HepG2 (cell line): Measurements from ENCODE around the gene ITM2B. TPM values are rescaled to one million over a fixed set of nuclear protein-coding genes. Genes with fewer than 3 reads are reported as not detected.

ENCODE experiments used
- MED1 ChIP-seq: sonication (generic); formaldehyde crosslinking; IDR thresholded peaks from 2 replicates; pipeline ENCODE4 v1.4.0; 2020; ENCODE audit warnings: missing genetic modification reagents
- MTA3 ChIP-seq: sonication (generic); formaldehyde crosslinking; IDR thresholded peaks from 2 replicates; pipeline ENCODE4 v1.4.0; 2020; ENCODE audit warnings: missing genetic modification reagents
- NKX3-1 ChIP-seq: sonication (generic); formaldehyde crosslinking; IDR thresholded peaks from 2 replicates; pipeline ENCODE4 v1.5.0; 2020; ENCODE audit warnings: missing genetic modification reagents
- PRMT3 ChIP-seq: sonication (generic); formaldehyde crosslinking; IDR thresholded peaks from 2 replicates; pipeline ENCODE4 v1.8.1; 2022; ENCODE audit warnings: low read depth, mild to moderate bottlenecking, moderate library complexity, missing genetic modification reagents, borderline replicate concordance
- SALL2 ChIP-seq: sonication (generic); formaldehyde crosslinking; IDR thresholded peaks from 2 replicates; pipeline ENCODE4 v1.8.1; 2023; ENCODE audit warnings: mild to moderate bottlenecking, missing genetic modification reagents, inconsistent platforms
- SP4 ChIP-seq: sonication (generic); formaldehyde crosslinking; IDR thresholded peaks from 2 replicates; pipeline ENCODE4 v1.8.1; 2023; ENCODE audit warnings: mild to moderate bottlenecking, missing genetic modification reagents
- ZBTB38 ChIP-seq: sonication (generic); formaldehyde crosslinking; IDR thresholded peaks from 2 replicates; pipeline ENCODE4 v1.5.1; 2020; ENCODE audit warnings: mild to moderate bottlenecking, missing genetic modification reagents
- ZFP90 ChIP-seq: sonication (generic); formaldehyde crosslinking; IDR thresholded peaks from 2 replicates; pipeline ENCODE4 v1.8.0; 2022; ENCODE audit warnings: missing genetic modification reagents, mild to moderate bottlenecking, inconsistent platforms, borderline replicate concordance
- ZNF143 ChIP-seq: sonication (generic); formaldehyde crosslinking; IDR thresholded peaks from 2 replicates; pipeline ENCODE4 v1.4.0; 2020; ENCODE audit warnings: missing genetic modification reagents
- ZNF232 ChIP-seq: sonication (generic); formaldehyde crosslinking; IDR thresholded peaks from 2 replicates; pipeline ENCODE4 v1.4.0; 2020; ENCODE audit warnings: missing genetic modification reagents, borderline replicate concordance
- ZNF282 ChIP-seq: fragments of 450-650 bp; IDR thresholded peaks from 2 replicates; pipeline ENCODE4 v1.6.1; 2018; ENCODE audit not compliant: partially characterized antibody
- ZNF546 ChIP-seq: sonication (generic); formaldehyde crosslinking; conservative IDR thresholded peaks from 2 replicates; pipeline ENCODE4 v1.8.1; 2023; ENCODE audit warnings: mild to moderate bottlenecking, missing genetic modification reagents
- ZNF605 ChIP-seq: sonication (generic); formaldehyde crosslinking; IDR thresholded peaks from 2 replicates; pipeline ENCODE4 v1.8.0; 2022; ENCODE audit warnings: mild to moderate bottlenecking, missing genetic modification reagents
- ZNF737 ChIP-seq: sonication (generic); formaldehyde crosslinking; IDR thresholded peaks from 2 replicates; pipeline ENCODE4 v1.5.0; 2020; ENCODE audit warnings: missing genetic modification reagents, mild to moderate bottlenecking, borderline replicate concordance
- ZNF773 ChIP-seq: sonication (generic); formaldehyde crosslinking; IDR thresholded peaks from 2 replicates; pipeline ENCODE4 v1.4.0; 2020; ENCODE audit warnings: missing genetic modification reagents, borderline replicate concordance
- ZNF781 ChIP-seq: sonication (generic); formaldehyde crosslinking; IDR thresholded peaks from 2 replicates; pipeline ENCODE4 v1.5.1; 2020; ENCODE audit warnings: borderline replicate concordance, mild to moderate bottlenecking, missing genetic modification reagents; ENCODE audit errors: not compliant biosample characterization
- ZSCAN30 ChIP-seq: sonication (generic); formaldehyde crosslinking; IDR thresholded peaks from 2 replicates; pipeline ENCODE4 v1.5.0; 2020; ENCODE audit warnings: mild to moderate bottlenecking, missing genetic modification reagents
- polyA plus RNA-seq, 8 experiments: library from polyadenylated mRNA; depleted of rRNA in 3 of 8; stranded (reverse) in 7 of 8; unstranded in 1 of 8; fragments of >200 nt; fragmentation: Illumina TruSeq in 4 of 8; extraction: Trizol in 4 of 8; gene quantifications; 2 replicates each; pipeline versions ENCODE4 v1.2.1 to v1.2.3, GENCODE V29; 2011 to 2016; ENCODE audit warnings: low read depth in 4 of 8, missing spikeins in 1 of 8, mixed read lengths in 1 of 8; ENCODE audit not compliant: insufficient read depth in 1 of 8
- total RNA-seq, 5 experiments: library from RNA; depleted of rRNA; stranded (reverse); fragments of >200 nt; fragmentation: Illumina TruSeq; extraction: Trizol; gene quantifications; 2 replicates each; pipeline ENCODE4 v1.2.3, GENCODE V29; 2016; ENCODE audit warnings: low read depth in 1 of 5
- TF ChIP-seq, protein P1 (sequence below): sonication (generic); formaldehyde crosslinking; IDR thresholded peaks from 2 replicates; pipeline ENCODE4 v1.4.0; 2020; ENCODE audit warnings: missing genetic modification reagents
- TF ChIP-seq, protein P2 (sequence below): sonication (generic); formaldehyde crosslinking; IDR thresholded peaks from 2 replicates; pipeline ENCODE4 v1.4.0; 2020; ENCODE audit warnings: missing genetic modification reagents, borderline replicate concordance

ITM2B gene
- total and polyA plus RNA-seq, 2 of the 13 experiments (the other 11 are each of a cell fraction or from before 2014, with no cell fraction given) = 158 to 373 TPM

DNA sequence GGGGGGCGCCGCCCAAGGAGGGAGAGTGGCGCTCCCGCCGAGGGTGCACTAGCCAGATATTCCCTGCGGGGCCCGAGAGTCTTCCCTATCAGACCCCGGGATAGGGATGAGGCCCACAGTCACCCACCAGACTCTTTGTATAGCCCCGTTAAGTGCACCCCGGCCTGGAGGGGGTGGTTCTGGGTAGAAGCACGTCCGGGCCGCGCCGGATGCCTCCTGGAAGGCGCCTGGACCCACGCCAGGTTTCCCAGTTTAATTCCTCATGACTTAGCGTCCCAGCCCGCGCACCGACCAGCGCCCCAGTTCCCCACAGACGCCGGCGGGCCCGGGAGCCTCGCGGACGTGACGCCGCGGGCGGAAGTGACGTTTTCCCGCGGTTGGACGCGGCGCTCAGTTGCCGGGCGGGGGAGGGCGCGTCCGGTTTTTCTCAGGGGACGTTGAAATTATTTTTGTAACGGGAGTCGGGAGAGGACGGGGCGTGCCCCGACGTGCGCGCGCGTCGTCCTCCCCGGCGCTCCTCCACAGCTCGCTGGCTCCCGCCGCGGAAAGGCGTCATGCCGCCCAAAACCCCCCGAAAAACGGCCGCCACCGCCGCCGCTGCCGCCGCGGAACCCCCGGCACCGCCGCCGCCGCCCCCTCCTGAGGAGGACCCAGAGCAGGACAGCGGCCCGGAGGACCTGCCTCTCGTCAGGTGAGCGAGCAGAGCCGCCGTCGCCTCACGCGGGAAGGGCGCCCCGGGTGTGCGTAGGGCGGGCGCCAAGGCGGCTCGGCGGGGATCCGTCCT lies 70.5 kb downstream of the ITM2B start, which contains the start of gene RB1 (continued):
- TF ChIP-seq, protein P1, sequence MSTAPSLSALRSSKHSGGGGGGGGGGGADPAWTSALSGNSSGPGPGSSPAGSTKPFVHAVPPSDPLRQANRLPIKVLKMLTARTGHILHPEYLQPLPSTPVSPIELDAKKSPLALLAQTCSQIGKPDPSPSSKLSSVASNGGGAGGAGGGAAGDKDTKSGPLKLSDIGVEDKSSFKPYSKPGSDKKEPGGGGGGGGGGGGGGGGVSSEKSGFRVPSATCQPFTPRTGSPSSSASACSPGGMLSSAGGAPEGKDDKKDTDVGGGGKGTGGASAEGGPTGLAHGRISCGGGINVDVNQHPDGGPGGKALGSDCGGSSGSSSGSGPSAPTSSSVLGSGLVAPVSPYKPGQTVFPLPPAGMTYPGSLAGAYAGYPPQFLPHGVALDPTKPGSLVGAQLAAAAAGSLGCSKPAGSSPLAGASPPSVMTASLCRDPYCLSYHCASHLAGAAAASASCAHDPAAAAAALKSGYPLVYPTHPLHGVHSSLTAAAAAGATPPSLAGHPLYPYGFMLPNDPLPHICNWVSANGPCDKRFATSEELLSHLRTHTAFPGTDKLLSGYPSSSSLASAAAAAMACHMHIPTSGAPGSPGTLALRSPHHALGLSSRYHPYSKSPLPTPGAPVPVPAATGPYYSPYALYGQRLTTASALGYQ = 0 out of 2 replicates have a peak, but pooled peaks have one; percentile 22
- 0 out of 2 replicates have a peak, but pooled peaks have one; percentile 18 for TF ChIP-seq ZFP90 (CRISPR knock-in tag)
- peak; percentile 51; the same call in 1 of the 2 replicates for TF ChIP-seq SP4
- TF ChIP-seq ZNF773 (CRISPR knock-in tag) = peak; percentile 18; the same call in 1 of the 2 replicates
- TF ChIP-seq NKX3-1 = no peak
- TF ChIP-seq ZNF605 (CRISPR knock-in tag) = peak; percentile 72
- 0 out of 2 replicates have a peak, but pooled peaks have one; percentile 57 for TF ChIP-seq ZNF546 (CRISPR knock-in tag)
- TF ChIP-seq, protein P2, sequence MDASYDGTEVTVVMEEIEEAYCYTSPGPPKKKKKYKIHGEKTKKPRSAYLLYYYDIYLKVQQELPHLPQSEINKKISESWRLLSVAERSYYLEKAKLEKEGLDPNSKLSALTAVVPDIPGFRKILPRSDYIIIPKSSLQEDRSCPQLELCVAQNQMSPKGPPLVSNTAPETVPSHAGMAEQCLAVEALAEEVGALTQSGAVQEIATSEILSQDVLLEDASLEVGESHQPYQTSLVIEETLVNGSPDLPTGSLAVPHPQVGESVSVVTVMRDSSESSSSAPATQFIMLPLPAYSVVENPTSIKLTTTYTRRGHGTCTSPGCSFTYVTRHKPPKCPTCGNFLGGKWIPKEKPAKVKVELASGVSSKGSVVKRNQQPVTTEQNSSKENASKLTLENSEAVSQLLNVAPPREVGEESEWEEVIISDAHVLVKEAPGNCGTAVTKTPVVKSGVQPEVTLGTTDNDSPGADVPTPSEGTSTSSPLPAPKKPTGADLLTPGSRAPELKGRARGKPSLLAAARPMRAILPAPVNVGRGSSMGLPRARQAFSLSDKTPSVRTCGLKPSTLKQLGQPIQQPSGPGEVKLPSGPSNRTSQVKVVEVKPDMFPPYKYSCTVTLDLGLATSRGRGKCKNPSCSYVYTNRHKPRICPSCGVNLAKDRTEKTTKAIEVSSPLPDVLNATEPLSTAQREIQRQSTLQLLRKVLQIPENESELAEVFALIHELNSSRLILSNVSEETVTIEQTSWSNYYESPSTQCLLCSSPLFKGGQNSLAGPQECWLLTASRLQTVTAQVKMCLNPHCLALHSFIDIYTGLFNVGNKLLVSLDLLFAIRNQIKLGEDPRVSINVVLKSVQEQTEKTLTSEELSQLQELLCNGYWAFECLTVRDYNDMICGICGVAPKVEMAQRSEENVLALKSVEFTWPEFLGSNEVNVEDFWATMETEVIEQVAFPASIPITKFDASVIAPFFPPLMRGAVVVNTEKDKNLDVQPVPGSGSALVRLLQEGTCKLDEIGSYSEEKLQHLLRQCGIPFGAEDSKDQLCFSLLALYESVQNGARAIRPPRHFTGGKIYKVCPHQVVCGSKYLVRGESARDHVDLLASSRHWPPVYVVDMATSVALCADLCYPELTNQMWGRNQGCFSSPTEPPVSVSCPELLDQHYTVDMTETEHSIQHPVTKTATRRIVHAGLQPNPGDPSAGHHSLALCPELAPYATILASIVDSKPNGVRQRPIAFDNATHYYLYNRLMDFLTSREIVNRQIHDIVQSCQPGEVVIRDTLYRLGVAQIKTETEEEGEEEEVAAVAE (CRISPR knock-in tag) = 0 out of 2 replicates have a peak, but pooled peaks have one; percentile 66
- TF ChIP-seq ZNF781 (CRISPR knock-in tag) = peak; percentile 69
- no peak for TF ChIP-seq MTA3 (CRISPR knock-in tag)
- 0 out of 2 replicates have a peak, but pooled peaks have one; percentile 11 for TF ChIP-seq ZNF143 (CRISPR knock-in tag)
- 0 out of 2 replicates have a peak, but pooled peaks have one; percentile 53 for TF ChIP-seq ZNF232 (CRISPR knock-in tag)
- peak; percentile 77; the same call in 1 of the 2 replicates for TF ChIP-seq SALL2 (CRISPR knock-in tag)
- no peak; the same call in 1 of the 2 replicates for TF ChIP-seq ZBTB38 (CRISPR knock-in tag)
- peak; percentile 39; the same call in 1 of the 2 replicates for TF ChIP-seq MED1 (CRISPR knock-in tag)
- TF ChIP-seq ZNF737 (CRISPR knock-in tag) = no peak; the same call in 1 of the 2 replicates
- no peak for TF ChIP-seq PRMT3
- TF ChIP-seq ZNF282 = no peak
- no peak for TF ChIP-seq ZSCAN30
